GM19468 (cell line): ENCODE data around the gene PDE4D.

Source experiments
- ATAC-seq: cut with Tn5 transposase; IDR thresholded peaks from one replicate; pipeline ENCODE4 v1.9.1; 2021; ENCODE audit warnings: mild to moderate bottlenecking, moderate library complexity, moderate number of reproducible peaks; ENCODE audit not compliant: unreplicated experiment; ENCODE audit errors: extremely low read depth

Gene PDE4D

DNA sequence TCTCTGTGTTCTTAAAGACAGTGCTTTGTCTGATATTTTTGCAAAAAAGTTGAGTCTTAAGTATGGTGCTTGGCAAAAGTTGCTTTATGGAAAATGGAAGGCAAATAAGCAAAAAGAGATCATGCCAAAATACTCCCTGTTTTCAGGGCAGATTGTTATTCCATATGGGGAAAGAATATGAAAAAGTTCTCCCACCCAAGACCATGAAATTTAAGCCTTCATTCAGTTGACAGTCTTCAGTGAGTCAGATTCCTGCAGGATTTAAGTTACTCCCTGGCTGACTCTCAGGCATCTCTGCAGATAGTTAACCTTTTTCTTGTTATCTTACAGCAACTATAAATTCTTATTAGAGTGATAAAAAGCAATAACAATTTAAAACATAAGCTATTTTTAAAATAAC, 601.6 kb downstream of the PDE4D start:
- no peak for ATAC-seq

DNA sequence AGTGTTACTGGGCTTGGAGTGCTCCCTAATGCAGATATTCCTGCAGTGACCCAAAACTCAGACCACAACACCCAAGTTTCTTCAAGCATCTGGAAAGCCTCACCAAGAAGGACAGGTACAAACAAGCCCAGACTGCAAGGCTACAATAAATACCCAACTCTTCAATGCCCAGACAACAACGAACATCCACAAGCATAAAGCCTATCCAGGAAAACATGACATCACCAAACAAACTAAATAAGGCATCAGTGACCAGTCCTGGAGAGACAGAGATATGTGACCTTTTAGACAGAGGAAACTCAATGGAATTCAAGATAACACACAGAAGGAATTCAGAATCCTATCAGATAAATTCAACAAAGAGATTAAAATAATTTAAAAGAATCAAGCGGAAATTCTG, 605.6 kb downstream of the PDE4D start:
- no peak for ATAC-seq

DNA sequence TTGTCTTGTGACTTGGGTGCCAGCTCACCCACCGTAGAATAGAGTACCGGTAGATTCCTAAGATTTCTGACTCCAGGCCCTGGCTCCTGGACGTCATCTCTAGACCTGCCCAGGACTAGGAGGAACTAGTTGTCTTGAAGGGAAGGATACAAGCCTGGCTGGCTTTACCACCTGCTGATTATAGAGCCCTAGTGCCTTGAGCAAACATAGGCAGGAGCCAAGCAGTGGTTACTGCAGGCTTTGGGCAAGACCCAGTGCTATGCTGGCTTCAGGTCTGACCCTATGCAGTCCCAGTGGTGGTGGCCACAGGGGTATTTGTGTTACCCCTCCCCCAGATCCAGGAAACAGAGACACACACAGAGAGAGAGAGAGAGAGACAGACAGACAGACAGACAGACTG, 606.2 kb downstream of the PDE4D start:
- ATAC-seq, result no peak

DNA sequence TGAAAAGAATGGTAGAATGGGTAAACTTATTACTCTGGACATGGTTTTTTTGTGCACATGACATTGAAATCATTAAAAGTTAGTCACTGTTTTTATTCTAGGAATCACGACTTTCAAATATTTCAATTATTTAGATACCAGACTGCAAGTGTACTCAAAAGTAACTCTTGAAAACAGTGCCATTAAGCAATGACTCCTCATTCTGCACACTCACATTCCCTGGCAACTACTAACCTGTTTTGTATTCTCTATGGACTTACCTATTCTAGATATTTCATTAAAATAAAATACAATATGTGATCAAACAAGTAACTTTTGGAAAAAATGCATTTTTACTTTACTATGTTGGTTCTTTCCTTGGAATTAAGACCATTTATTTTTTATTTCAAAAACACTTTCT, 607.0 kb downstream of the PDE4D start:
- no peak for ATAC-seq

DNA sequence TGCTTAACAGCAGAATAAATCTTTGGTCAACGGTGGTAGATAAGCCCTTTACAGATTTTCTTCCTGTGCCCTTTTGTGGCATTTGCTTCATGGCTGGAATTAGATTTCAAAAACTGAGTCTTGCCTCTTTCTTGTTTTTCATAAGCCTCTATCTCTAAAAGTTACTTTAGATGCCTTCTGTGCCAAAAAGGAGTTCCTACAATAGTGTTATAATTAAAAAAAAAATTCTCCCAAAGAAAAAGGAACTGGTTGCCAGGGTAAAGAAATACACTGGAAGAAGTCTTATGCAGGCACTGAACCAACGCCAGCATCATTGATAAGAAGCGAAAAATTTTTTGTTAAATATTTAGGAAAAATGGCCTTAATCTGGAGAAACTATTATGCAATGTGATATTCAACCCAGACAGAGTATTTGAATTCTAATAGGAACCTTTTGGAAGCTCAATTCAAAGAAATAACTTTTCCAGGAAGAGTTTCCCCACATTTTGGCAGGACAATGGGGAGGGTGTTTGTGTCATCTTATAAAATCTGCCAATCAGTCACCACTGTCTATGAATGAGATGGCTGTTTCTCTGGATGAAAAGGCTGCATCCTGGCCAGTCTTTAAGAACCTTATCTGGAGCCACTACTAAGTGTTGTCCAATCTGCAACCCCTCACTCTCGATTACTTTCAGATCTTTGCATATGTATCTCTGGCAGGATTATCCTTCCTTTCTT, 608.1 kb downstream of the PDE4D start:
- no peak for ATAC-seq

DNA sequence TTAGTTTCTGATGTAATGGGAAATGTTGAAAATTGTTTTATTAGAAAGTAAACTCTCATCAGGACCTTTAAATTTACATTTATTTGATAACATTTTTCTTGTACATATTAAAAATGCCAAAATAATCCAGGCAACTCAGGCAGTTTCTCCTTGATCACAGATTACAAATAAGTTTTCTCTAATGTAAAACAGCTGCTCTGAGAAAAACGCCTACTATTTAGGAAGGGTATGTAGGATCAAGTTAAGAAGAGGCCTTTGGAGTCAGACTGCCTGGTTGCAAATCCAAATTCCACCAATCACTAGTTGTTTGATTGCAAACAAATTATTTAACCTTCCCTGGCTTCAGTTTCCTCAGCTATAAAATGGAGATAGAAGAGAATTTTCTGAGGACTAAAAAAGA, 610.8 kb downstream of the PDE4D start:
- ATAC-seq, result no peak

DNA sequence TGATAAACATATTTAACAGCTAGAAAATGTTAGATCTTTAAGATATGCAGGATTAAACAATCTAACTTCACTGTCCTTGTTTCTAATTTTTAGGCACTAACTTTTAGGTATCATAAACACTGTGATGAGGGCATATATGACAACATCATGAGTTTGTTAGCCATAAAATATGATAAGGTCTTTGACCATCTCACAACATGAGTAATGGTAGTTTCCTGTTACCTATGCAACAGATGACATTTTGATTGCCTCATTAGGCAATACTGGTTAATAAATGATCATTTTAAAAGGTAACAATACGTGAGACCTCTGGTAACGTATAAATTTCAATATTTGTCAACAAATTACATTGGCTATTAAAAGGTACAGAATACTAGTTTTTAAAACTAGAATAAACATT, 613.5 kb downstream of the PDE4D start:
- ATAC-seq, result no peak

DNA sequence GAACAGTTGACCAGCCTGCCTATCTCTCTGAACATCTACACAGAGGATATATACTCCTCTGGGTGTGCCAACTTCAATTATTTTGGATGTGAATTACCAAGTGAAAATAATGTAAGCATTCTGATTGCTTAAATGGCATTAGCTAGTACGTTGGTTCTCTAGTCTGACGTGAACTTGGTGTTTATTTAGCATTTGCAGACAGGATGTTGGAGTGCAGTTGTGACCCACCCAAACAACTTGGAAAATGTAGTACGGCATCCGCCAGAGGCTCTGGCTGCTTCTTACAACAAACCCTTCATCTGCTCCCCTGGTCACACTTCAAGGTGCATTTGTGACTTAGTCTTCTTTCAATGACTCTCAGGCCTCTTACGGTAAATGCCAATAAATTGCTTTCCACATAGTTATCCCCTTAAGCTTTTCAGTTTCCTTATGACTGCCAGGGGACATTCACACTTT, 616.6 kb downstream of the PDE4D start:
- ATAC-seq, result no peak

DNA sequence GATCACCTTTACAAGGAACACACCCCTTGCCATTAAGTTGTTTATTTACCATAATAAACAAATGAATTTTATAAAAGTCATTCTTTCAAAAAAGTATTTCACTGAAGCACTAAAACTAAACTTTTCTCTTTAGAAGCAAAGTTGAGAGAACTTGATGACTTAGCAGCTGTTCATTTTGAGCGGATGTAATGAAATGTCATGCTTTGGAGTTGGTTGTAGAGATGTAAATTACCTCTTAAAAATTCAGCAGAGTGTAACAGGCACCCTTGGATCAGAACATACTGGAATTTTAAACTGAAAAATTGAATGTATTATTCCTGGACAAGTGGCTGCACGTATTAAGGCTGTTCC, 617.2 kb downstream of the PDE4D start:
- no peak for ATAC-seq

DNA sequence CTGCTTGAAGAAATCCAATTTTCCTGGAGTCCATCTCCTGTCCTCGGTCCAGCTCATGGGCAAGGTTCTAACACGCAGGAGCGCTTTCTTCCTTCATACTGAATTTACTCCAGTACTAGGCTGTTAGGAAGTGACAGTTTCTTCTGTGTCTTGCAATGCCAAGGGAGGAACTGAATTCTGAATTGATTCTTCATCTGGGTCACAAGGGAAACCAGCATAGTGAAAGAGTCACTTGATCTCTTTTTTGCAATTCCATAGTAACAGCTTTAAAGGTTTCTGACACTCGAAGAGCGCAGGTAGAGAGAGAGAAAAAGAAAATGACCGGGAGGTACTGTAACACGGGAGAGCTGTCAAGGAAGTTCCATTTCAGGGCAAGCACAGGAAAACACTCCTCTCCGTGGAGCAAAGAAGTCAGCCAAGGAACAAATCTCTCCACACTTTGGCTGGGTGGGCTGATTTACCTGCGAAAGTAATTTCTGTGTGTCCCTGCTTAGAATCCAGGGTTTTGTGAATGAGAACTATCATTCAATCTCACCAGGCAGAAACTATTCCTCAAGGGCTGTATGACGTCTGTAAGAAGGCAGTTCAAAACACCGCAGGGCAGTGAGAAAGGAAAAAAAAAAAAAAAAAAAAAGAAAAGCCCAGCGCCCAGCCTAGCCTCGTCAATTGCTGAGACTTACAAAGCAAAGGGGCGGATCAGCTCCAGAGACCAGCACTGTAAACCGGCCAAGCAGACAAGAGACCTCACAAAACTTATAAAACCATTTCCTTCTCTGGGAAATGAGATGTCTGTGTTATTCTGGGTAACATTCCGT, 617.8 kb downstream of the PDE4D start:
- no peak for ATAC-seq

DNA sequence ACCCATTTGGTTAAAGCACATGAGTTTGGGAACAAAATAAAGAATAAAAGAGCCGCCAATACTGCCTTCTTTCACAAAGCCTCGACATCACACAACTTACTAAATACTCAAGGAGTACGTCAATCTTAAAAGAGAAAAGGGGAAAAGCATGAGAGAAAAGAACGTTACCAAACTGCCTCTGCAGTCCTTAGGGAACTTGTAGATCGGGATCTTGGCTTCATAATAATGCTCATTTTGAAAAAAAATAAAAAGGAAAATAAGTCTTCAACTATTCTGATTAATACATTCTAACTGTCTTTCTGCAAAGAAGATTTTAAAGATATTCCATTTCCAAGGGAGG, 618.4 kb downstream of the PDE4D start:
- ATAC-seq, result no peak

DNA sequence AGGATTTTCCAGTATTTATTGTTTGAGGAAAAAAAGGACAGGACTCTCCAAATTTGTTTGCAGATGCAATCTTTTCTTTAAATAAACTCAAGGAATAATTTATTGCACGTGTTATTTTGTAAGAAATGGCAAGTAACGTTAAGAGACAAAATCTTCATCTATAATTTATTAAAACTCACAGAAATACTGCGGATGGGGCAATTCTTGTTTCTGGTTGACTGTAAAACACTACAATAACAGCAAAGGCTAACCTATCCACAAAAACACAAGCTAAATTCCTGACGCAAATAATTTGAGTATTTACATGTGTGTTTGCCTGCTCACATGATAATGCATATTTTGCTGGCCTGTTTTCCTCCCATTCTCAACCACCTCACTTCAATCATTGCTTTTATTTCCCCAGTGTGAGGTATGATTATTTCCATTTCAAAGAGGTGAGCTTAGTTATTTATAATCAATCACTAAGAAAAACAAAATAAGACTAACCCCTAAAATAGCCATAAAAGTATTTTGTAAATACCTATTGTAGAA, 619.4 kb downstream of the PDE4D start:
- no peak for ATAC-seq

DNA sequence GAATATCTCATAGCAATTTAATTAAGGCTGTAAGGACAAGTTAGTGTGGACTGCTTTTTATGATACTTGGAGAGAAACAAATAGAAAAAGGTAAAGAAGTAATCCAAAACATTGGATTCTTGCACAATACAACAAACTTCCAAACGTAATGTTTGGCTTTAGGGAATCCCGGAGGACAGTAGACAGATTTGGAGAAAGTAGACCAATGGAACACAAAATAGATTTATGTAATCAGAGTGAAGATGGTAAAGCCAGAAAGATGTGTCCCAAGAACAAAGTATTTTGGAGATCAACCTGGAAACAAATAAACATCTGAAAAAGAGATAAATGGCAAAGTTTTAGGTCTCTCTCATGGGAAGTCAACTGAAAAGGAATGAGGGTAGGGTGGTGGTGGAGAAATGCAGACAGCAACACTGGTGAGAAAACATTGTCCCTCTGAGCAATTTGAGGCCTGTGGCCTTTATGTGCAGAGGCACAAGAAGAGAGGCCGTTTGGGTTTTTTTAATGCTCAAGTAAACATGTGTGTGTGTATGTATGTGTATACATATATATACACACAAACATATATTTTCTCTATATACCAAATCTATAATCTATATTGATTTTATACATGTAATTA, 620.6 kb downstream of the PDE4D start:
- ATAC-seq, result no peak

DNA sequence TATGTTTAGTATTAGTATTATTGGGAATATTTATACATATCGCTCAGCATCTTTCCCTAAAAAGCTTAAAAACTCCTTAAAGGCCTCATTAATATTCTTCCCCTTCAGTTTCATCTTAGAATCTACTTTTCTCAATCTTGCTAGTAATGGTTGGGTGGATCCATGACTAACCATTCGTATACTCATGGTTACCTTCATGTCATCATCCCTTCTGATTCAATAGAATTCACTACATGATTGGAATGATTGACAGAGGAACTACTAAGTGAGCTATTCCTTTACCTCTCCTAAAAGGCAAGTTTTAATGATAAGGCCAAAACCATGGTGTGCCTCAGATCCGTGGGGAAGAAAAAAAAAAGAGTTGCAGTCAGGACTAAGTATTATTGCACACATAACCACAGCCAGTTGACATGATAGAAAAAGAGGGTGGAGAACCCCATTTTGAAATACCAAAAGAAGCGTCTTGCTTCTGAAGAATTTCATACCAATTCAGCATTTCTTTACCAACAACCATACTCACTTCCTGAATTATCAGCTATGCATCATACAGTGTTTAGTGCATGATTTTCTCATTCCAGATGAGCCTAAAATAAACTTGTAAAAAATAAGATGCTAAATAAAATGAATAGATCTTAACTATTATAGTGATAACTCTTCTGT, 624.6 kb downstream of the PDE4D start:
- no peak for ATAC-seq

DNA sequence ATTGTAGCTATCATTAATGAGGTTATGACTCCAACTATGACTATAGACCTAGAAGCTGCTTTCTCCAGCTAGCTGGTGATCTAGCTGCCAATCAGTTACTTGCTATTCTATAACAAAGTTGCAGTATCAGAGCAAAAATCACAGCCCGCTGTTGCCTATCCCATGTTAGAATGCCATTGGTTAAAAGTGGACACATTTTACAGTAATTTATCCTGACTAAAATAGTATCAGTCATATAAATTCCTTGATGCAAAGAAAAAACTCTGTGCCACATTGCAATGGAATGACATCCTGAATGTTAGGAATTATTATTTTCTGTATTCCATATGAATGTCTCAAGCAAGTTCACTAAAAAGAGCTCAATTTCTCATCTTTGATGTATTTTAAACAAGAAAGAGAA, 626.5 kb downstream of the PDE4D start:
- no peak for ATAC-seq

DNA sequence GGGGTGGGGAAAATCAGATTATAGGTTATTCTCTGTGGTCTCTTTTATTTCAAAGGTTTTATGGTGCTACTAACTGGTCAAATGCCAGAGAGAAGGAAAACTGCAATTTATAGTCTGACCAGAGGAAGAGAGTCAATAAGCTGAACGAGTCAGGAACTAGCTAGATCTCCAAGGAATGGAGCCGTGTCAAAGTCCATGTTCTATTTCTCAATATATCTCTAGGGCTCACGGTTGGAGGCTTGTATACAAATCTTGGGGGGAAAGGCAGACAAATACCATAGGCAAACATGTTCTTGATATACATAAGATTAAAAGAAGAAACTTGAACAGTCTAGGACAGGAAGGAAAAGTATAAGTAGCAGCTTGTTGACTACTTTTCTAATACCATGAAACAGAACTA, 627.1 kb downstream of the PDE4D start:
- no peak for ATAC-seq

DNA sequence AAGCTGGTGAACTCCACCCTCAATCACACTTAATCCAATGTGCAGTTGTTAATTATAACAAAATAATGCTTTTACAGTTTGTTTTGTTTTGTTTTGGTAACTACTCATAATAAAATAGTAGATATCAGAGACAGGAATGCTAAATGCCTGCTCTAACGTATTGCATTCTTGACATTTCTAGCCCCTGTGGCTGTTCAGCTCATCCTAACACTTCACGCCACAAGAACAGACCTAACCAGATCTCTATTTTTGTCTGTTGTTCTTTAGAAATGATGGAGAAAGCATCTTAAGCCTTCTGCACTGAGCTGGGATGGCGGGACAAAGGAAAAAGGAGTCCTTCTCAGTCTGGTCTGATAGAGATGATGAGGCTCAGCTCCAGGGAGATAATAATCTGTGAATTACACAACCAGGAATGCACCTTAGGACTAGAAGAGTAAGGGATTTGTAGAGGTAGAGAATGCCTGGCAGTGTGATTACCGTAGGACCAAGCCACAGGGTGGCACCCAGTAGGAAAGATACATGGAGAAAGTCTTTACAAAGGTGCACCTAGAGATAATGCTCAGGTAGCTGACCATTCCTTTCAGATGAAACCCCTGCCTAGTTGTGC, 628.8 kb downstream of the PDE4D start:
- ATAC-seq, result no peak

DNA sequence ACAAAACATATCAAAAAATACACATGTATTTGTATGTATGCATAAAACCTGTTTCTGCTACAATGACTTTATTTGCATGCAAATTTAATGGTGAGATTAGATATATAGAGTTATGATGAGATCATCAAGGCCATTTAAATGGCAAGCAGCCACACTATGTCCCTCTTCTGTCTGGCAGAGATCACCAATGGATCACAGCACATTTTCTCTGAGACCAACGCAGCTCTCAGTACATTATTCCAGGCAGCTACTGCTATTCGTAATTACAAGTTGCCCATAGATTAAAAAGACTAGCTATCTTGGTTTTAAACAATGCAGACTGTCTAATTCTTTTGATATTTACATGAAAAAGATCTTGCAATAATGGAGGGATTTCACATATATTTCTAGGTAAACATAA, 629.5 kb downstream of the PDE4D start:
- no peak for ATAC-seq

DNA sequence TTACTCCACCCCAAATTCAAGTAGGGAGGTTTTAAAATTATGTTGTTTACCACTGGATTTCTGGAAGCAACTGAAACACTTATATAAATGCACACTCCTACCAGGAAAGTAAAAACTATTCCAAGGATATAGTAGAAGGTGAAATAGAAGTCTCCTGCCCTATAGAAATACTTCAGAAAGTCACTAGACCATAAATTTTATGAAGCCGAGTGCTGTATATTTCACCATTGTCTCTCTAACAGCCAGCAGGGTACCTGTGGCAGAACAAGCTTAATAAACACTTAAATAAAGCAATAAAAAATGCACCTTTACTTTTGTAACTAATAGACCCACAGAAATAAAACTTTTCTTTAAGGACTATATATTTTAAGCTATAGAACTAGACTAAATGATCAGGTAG, 631.6 kb downstream of the PDE4D start:
- ATAC-seq, result no peak

DNA sequence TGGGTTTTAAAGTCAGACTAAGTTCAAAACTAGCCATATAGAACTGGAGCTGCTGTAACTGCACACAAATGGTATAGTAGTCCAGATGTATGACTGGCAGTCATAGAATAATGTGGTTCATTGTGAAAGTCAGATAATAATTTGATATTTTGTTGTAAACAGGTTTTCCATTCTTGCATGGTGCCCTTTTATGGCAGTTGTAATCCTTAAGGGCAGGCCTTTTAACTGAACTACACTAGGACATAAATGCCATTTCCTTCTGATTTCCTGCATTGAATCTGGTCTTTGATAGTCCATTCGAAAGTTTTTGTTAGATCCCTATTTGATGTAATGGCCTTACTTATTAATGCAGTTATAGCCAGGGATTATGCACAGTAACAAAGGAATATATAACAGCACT, 632.6 kb downstream of the PDE4D start:
- no peak for ATAC-seq
